ENCODE data around the gene RAP1GAP.

DNA sequence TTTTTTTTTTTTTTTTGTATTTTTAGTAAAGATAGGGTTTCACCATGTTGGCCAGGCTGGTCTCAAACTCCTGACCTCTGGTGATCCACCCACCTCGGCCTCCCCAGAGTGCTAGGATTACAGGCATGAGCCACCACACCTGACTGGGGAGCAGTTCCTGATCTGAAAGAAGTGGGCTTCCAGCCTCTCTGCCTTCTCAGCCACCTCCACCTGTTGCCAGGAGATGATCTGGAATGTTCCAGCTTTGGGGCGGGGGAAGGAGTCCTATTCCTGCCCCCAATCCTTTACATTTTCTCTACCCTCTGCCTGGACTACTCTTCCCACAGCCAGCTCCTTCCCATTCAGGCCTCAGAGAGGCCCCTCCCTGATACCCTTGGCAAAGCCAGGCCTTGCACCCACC lies 28.1 kb downstream of the RAP1GAP start:
- TF ChIP-seq, protein P1, sequence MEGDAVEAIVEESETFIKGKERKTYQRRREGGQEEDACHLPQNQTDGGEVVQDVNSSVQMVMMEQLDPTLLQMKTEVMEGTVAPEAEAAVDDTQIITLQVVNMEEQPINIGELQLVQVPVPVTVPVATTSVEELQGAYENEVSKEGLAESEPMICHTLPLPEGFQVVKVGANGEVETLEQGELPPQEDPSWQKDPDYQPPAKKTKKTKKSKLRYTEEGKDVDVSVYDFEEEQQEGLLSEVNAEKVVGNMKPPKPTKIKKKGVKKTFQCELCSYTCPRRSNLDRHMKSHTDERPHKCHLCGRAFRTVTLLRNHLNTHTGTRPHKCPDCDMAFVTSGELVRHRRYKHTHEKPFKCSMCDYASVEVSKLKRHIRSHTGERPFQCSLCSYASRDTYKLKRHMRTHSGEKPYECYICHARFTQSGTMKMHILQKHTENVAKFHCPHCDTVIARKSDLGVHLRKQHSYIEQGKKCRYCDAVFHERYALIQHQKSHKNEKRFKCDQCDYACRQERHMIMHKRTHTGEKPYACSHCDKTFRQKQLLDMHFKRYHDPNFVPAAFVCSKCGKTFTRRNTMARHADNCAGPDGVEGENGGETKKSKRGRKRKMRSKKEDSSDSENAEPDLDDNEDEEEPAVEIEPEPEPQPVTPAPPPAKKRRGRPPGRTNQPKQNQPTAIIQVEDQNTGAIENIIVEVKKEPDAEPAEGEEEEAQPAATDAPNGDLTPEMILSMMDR (IDR thresholded peaks at IDR 0.05), result no peak
- no peak for TF ChIP-seq POLR2A (IDR thresholded peaks at IDR 0.05)
- TF ChIP-seq POLR2AphosphoS5 (IDR thresholded peaks at IDR 0.05; ENCODE audit: insufficient read depth in 1 of 2, low read depth in 1 of 2), result no peak

All from vagina (tissue), 2 donors.